Testis (tissue), 3 donors: ENCODE results near the gene RAP2A. TPM values are rescaled to one million over a fixed set of nuclear protein-coding genes. Genes with fewer than 3 reads are reported as not detected.

Experiments
- DNase-seq: peaks from one replicate; pipeline ENCODE4 v3.0.0-alpha.2; 2019
- H3K27ac ChIP-seq, 2 donors: fragments of 200-600 bp; sonication (generic); one replicate each; pipeline ENCODE4 v1.5.1; 2019
- H3K27me3 ChIP-seq: fragments of 200-600 bp; sonication (generic); one replicate; pipeline ENCODE4 v1.5.1; 2019
- H3K36me3 ChIP-seq: fragments of 200-600 bp; sonication (generic); one replicate; pipeline ENCODE4 v1.5.1; 2017; ENCODE audit warnings: low read depth; ENCODE audit errors: missing control alignments
- H3K4me1 ChIP-seq: fragments of 200-600 bp; sonication (generic); one replicate; pipeline ENCODE4 v1.5.1; 2019
- H3K4me3 ChIP-seq, 2 donors: fragments of 200-600 bp; sonication (generic); one replicate each; pipeline ENCODE4 v1.5.1; 2017 to 2019
- H3K9me3 ChIP-seq: fragments of 200-600 bp; sonication (generic); one replicate; pipeline ENCODE4 v1.5.1; 2017
- CTCF ChIP-seq, 3 experiments: fragments of 450-650 bp in 2 of 3; fragments of 200-600 bp in 1 of 3; sonication (generic) in 1 of 3; IDR thresholded peaks; one replicate each; pipeline ENCODE4 v1.5.1; 2016 to 2019; ENCODE audit warnings: antibody characterized with exemption in 3 of 3, mild to moderate bottlenecking in 2 of 3, moderate library complexity in 1 of 3
- POLR2A ChIP-seq: fragments of 450-650 bp; IDR thresholded peaks from one replicate; pipeline ENCODE4 v1.6.1; 2017; ENCODE audit warnings: antibody characterized with exemption, mild to moderate bottlenecking, moderate library complexity
- WGBS, 2 donors: methylation state at CpG; one replicate each; pipeline ENCODE4 v1.1.5; 2018; 5-methylcytosine and 5-hydroxymethylcytosine counted together
- intact Hi-C: fragments of 100-400 bp; cut with DNase I; formaldehyde crosslinking; loops from one replicate; pipeline ENCODE4 v1.15.1; 2023; ENCODE audit warnings: low total_unique reads
- polyA plus RNA-seq: library from polyadenylated mRNA; stranded (reverse); fragments of 350-450 nt; fragmentation: Illumina TruSeq; extraction: RNeasy Lipid Tissue Mini Kit (QIAGEN cat#74804); gene quantifications from one replicate; pipeline ENCODE4 v1.2.3, GENCODE V29; 2014; ENCODE audit warnings: low read depth, low replicate concordance; ENCODE audit not compliant: insufficient read depth
- total RNA-seq, 2 donors: library from RNA; depleted of rRNA; stranded (reverse); fragments of >200 nt; gene quantifications; one replicate each; pipeline ENCODE4 v1.2.3, GENCODE V29; 2016

Gene RAP2A
- total and polyA plus RNA-seq, 3 donors from 2014 or later, result 9.1 to 11.5 (median 10.6) TPM

DNA sequence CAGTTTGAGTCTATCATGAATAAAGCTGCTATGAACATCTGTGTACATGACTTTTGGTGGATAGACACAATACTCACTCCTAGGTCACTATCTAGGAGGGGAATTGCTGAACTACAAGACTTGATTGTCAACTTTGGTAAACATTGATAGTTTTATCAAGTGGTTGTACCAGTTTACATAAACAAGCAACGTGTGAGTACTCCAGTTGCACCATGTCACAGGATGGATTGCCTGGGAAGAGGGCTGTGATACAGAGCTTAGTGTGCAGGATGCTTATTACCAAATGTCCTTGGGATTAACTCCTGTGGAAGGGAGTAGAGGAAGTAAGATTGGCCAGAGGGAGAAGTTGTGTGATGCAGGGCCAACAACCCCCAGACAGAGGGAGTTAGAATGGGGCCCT lies 37.7 kb downstream of the RAP2A start:
- intact Hi-C loops, result no loop called here
- H3K27ac ChIP-seq, result no peak overlapping the region
- H3K27me3 ChIP-seq, result no peaks in the 10 kb centered on the region
- no peak for DNase-seq
- no peaks in the 10 kb centered on the region for H3K36me3 ChIP-seq
- no peak for TF ChIP-seq CTCF (IDR thresholded peaks at IDR 0.05)
- TF ChIP-seq POLR2A, result no peak
- no peaks in the 10 kb centered on the region for H3K9me3 ChIP-seq
- 21 to 57% methylated on average over 1 of the region's 1 CpG for WGBS, 2 donors
- H3K4me3 ChIP-seq, result no peak overlapping the region
- no peaks in the 10 kb centered on the region for H3K4me1 ChIP-seq

GRCh38 chr13:97474349-97474980 lies 40.5 kb downstream of the RAP2A start:
- Histone ChIP-seq H3K4me3 (no peak overlapping the region), H3K27ac (no peak overlapping the region), H3K27me3 (no peaks in the 10 kb centered on the region), H3K36me3 (no peaks in the 10 kb centered on the region), H3K4me1 (no peaks in the 10 kb centered on the region), H3K9me3 (no peaks in the 10 kb centered on the region)
- WGBS, 2 donors, result 56 to 57% methylated on average over 6 of the region's 6 CpGs
- intact Hi-C loops, result no loop called here
- no peak for DNase-seq
- TF ChIP-seq CTCF (IDR thresholded peaks at IDR 0.05) (no peak), POLR2A (no peak)

DNA sequence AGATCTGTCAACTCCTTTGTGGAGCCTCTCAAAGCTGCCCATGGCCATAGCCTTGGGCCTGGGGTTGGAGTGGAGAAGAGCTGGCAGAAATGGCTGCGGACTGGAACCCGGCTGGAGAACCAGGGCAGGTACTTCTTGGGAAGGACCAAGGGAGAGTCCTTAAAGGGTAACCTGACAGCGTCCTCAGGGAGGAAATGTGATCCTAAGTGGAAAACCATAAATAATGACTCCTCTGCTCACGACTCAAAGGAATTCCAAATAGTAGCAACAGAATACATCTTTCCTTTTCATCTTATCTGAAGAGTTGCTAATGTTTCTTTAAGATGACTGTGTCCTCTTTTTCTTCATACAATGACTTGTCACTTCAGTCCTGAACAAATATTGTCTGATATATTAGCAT lies 41.0 kb downstream of the RAP2A start:
- TF ChIP-seq POLR2A (no peak), CTCF (IDR thresholded peaks at IDR 0.05) (no peak)
- intact Hi-C loops, result no loop called here
- no peak for DNase-seq
- Histone ChIP-seq H3K27ac (no peak overlapping the region), H3K27me3 (no peaks in the 10 kb centered on the region), H3K9me3 (no peaks in the 10 kb centered on the region), H3K4me3 (no peak overlapping the region), H3K36me3 (no peaks in the 10 kb centered on the region), H3K4me1 (no peaks in the 10 kb centered on the region)
- 63 to 72% methylated on average over 4 of the region's 4 CpGs for WGBS, 2 donors

- DNase-seq, result no peak
- Histone ChIP-seq H3K9me3 (no peaks in the 10 kb centered on the region), H3K4me1 (no peaks in the 10 kb centered on the region), H3K27ac (no peak overlapping the region), H3K36me3 (no peaks in the 10 kb centered on the region), H3K27me3 (no peaks in the 10 kb centered on the region), H3K4me3 (no peak overlapping the region)
- intact Hi-C loops, result no loop called here
- no peak for TF ChIP-seq CTCF (IDR thresholded peaks at IDR 0.05)
- TF ChIP-seq POLR2A, result no peak
Measured at GRCh38 chr13:97477844-97478243, 43.9 kb downstream of the RAP2A start.

- TF ChIP-seq POLR2A (no peak), CTCF (IDR thresholded peaks at IDR 0.05) (no peak)
- intact Hi-C loops, result no loop called here
- H3K4me3 ChIP-seq, result no peak overlapping the region
- no peaks in the 10 kb centered on the region for H3K4me1 ChIP-seq
- no peak for DNase-seq
- no peaks in the 10 kb centered on the region for H3K9me3 ChIP-seq
- H3K27ac ChIP-seq, result no peak overlapping the region
- WGBS, 2 donors, result 94 to 97% methylated on average over 2 of the region's 2 CpGs
- no peaks in the 10 kb centered on the region for H3K36me3 ChIP-seq
- no peaks in the 10 kb centered on the region for H3K27me3 ChIP-seq
Measured at GRCh38 chr13:97478247-97478646, 44.3 kb downstream of the RAP2A start.
